Chondrocyte (in vitro differentiated cells): Measurements from ENCODE around the gene FOXN3. TPM values are rescaled to one million over a fixed set of nuclear protein-coding genes. Genes with fewer than 3 reads are reported as not detected.
A peak's percentile ranks its signal among the peaks of the same experiment; 100 is the strongest.

Source experiments
- DNase-seq: peaks from one replicate; pipeline ENCODE4 v3.0.0; 2021; ENCODE audit warnings: mixed read lengths, low spot score
- H3K27ac Mint-ChIP-seq: one replicate; pipeline ENCODE4 v1.8.0; 2021; ENCODE audit warnings: mild to moderate bottlenecking, moderate library complexity, mixed read lengths; ENCODE audit not compliant: unreplicated experiment
- H3K27me3 Mint-ChIP-seq: 2 replicates; pipeline ENCODE4 v1.8.0; 2021; ENCODE audit warnings: low read depth, mixed read lengths
- H3K36me3 Mint-ChIP-seq: 2 replicates; pipeline ENCODE4 v1.8.0; 2021; ENCODE audit warnings: low read depth, mixed read lengths
- H3K4me1 Mint-ChIP-seq: 2 replicates; pipeline ENCODE4 v1.8.0; 2021; ENCODE audit warnings: low read depth, mild to moderate bottlenecking, mixed read lengths
- H3K4me3 Mint-ChIP-seq: one replicate; pipeline ENCODE4 v1.8.0; 2021; ENCODE audit warnings: mild to moderate bottlenecking, moderate library complexity, mixed read lengths; ENCODE audit not compliant: unreplicated experiment
- H3K9me3 Mint-ChIP-seq: 2 replicates; pipeline ENCODE4 v1.8.0; 2021; ENCODE audit warnings: low read depth, mixed read lengths
- total RNA-seq: library from RNA; stranded (reverse); gene quantifications from 3 replicates; pipeline ENCODE4 v1.2.1, GENCODE V29; 2021
- TF ChIP-seq, protein P1 (sequence below): fragments of 200-600 bp; sonication (generic); IDR thresholded peaks from 2 replicates; pipeline ENCODE4 v1.5.0; 2021; ENCODE audit warnings: antibody characterized with exemption, mild to moderate bottlenecking, moderate library complexity

The FOXN3 gene
- total RNA-seq, 1 donor from 2014 or later, result 161 TPM

DNA sequence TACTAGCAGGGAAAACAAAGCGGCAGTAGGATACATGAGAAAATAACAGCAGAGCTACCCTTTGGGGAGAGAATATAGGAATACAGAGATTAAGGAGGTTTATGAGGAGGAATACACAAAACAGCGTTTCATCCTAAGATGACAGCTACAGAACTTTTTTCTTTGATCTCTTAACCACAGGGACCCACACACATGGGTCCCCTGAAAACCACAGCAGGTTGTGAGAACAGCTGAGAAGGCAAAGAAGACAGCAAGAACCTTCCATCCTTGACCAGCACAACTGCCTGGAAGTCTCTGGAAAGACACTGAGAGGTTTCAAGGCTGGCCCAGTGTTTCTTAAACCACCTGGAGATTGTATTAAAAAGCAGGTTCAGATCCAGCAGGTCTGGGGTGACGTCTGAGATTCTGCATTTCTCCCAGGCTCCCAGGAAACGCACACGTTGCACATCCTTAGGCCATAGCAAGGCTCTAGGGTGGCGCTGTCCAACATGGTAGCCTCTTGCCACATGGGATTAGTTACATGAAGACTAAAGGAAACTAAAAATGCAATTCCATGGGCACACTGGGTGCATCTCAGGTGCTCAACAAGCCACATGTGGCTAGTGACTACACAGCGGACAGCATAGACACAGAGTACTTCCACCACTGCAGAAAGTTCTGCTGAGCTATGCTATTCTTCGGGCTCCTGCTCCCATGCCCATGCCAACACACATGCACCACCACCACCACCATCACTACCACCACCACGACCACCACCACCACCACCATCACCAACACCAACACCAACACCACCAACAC is 92.3 kb downstream of the FOXN3 start:
- DNase-seq, result no peak
- Mint-ChIP-seq H3K27me3 (no peaks in the 10 kb centered on the region), H3K4me1 (peaks cover 42% of the 10 kb centered on the region), H3K36me3 (peaks cover 4% of the 10 kb centered on the region), H3K27ac (no peak overlapping the region), H3K4me3 (no peak overlapping the region), H3K9me3 (no peaks in the 10 kb centered on the region)
- TF ChIP-seq, protein P1, sequence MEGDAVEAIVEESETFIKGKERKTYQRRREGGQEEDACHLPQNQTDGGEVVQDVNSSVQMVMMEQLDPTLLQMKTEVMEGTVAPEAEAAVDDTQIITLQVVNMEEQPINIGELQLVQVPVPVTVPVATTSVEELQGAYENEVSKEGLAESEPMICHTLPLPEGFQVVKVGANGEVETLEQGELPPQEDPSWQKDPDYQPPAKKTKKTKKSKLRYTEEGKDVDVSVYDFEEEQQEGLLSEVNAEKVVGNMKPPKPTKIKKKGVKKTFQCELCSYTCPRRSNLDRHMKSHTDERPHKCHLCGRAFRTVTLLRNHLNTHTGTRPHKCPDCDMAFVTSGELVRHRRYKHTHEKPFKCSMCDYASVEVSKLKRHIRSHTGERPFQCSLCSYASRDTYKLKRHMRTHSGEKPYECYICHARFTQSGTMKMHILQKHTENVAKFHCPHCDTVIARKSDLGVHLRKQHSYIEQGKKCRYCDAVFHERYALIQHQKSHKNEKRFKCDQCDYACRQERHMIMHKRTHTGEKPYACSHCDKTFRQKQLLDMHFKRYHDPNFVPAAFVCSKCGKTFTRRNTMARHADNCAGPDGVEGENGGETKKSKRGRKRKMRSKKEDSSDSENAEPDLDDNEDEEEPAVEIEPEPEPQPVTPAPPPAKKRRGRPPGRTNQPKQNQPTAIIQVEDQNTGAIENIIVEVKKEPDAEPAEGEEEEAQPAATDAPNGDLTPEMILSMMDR, result no peak

DNA sequence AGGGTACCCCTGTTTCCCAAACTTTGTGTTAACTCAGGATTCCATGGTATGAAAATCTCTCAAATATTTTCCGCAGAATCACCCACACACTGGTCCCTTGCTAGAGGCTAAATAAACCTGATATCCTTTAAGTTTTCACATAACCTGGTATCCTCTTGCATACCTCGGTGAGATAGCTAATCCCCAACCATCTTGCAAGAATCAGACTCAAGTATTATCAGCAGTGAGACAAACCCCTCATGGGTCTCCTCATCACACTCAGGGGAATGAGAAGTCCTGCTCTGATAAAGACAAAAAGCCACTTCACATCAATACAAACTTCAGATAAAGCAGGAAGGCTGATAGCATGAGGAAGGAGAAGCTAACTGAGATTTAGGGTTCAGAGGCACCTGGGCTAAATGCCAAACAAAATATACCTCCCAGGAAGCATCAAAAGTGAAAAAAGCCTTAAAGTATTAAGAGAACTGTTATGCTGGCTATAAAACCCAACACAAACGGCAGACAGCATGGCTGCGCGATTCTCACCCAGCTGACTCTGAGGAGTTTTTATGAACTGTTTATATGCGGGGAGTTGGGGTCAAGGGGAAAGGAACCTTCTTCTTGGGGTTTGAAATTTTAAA is 96.5 kb downstream of the FOXN3 start:
- TF ChIP-seq, protein P1, result no peak
- Mint-ChIP-seq H3K36me3 (peaks cover 4% of the 10 kb centered on the region), H3K9me3 (peaks cover 5% of the 10 kb centered on the region), H3K4me3 (no peak overlapping the region), H3K4me1 (peaks cover 33% of the 10 kb centered on the region), H3K27me3 (no peaks in the 10 kb centered on the region), H3K27ac (peak overlapping the region; percentile 28)
- DNase-seq, result no peak

DNA sequence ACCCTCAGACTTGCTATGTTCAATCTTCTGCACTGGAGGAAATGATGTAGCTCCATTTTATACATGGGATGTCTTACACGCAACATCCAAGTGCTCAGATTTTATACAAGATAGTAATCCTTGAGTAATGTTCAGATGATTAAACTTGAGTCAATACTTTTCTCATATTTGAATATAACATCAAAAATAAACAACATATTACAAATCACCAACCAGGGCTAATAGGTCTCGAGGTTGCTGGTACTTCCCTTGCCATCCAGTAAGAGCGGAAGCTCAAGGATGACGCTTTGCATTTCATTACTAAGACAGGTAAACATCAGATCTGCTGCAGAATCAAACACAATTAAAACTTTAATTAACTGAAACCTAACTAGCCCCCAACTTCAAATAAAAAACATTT is 97.3 kb downstream of the FOXN3 start:
- peaks cover 5% of the 10 kb centered on the region for H3K9me3 Mint-ChIP-seq
- TF ChIP-seq, protein P1, result no peak
- no peak overlapping the region for H3K4me3 Mint-ChIP-seq
- H3K27ac Mint-ChIP-seq, result peak overlapping the region; percentile 19
- H3K4me1 Mint-ChIP-seq, result peaks cover 33% of the 10 kb centered on the region
- H3K36me3 Mint-ChIP-seq, result peaks cover 4% of the 10 kb centered on the region
- H3K27me3 Mint-ChIP-seq, result no peaks in the 10 kb centered on the region
- DNase-seq, result no peak

DNA sequence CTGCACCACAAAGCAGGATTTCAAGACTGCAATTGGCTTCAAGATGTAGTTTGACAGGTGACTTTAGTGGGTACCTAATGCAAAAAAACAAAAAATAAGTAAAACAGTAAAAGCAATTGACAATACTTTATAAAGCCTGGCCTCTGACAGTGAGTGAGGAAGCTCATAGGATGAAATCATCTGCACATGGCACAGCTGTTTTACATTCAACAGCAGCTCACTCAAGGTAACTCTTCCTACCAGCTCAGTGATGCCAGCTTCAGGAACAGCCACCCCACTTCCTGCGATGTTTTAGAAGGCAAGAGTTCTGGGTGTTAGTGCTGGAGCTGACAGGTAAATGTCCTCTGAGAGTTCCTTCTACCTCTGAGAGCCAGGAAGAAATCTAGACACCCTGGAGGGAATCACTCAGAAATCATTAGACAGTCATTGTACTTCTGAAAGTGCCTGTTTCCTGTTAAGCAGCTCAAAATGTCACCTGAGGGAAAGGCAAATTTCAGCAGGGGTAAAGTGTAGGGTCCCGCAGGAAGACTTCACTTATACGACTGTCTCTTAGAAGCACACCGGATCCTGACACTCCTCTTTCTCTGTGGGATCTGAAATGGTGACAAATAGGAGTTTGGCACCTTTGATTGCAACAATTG is 99.9 kb downstream of the FOXN3 start:
- no peak for DNase-seq
- Mint-ChIP-seq H3K36me3 (peaks cover 6% of the 10 kb centered on the region), H3K4me3 (no peak overlapping the region)

More for the DNA sequence above, 99.9 kb downstream of the FOXN3 start:
- peaks cover 7% of the 10 kb centered on the region for H3K9me3 Mint-ChIP-seq
- H3K4me1 Mint-ChIP-seq, result peaks cover 30% of the 10 kb centered on the region
- H3K27me3 Mint-ChIP-seq, result no peaks in the 10 kb centered on the region
- H3K27ac Mint-ChIP-seq, result no peak overlapping the region
- TF ChIP-seq, protein P1, result no peak
